ENCODE results near the gene ZNF232. TPM values are rescaled to one million over a fixed set of nuclear protein-coding genes. Genes with fewer than 3 reads are reported as not detected.
"Not testable (repeated sequence)": the region's sequence is repeated elsewhere in the genome, so short reads cannot be mapped to it uniquely, and the experiment has no call there.

Gene ZNF232
- total RNA-seq = 2.6 TPM
- long read RNA-seq, partial matches to known transcripts = 1 of 9 reads
- long read RNA-seq, other reads (novel, unspliced or antisense) = 4 of 9 reads

DNA sequence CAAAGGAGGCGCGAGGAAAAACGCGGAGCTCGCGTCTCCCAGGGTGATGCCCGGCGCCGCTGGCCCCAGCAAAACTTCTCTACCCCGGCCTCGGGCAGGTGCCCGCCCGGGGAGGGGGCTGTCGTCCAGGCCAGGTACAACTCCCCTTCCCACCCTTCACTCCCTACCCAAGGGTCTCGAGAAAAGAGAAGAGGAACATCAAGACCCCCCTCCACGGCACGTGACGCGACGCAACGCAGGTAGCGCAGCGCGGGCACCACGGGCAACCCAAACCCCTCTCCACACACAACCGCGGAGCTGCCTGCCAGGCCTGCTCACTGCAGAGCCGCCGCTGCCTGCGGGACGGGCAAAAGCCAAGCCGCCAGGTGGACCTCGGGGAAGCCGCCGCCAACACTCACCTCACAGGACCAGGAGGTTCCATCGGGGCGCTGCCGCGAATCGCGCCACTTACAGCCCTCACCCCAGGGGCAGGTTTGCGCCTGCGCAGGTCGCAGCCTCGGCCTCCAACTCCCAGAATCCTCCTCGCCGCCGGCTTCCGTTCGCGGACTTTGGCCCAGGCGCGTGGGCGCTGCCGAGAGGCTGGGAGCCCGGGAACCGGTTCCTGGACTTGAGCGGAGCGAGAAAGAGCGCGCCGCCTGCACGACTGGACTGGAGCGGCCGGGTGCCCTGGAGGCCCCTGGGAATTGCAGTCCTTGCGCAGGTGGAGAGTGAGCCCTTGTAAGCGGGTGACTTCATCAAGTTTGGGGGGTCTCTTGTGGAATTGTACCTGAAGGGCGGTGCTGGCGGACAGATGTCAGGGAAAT, at the start of gene ZNF232:
Gene ZNF232 (minus strand): TSS at position 477 of the 803 bp plus-strand sequence. CDS start 56 bp downstream, at position 421.
- ATAC-seq = peak; percentile 97
- intact Hi-C loops (cut with micrococcal nuclease) = no loop called here
- DNase-seq = peak; percentile 97

DNA sequence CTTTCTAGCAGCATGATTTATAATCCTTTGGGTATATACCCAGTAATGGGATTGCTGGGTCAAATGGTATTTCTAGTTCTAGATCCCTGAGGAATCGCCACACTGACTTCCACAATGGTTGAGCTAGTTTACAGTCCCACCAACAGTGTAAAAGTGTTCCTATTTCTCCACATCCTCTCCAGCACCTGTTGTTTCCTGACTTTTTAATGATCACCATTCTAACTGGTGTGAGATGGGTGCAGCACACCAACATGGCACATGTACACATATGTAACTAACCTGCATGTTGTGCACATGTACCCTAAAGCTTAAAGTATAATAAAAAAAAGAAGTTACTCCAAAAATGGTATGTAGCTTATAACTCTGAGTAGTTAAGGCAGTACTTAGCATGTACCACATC, 49.0 kb upstream of the ZNF232 start:
- intact Hi-C loops (cut with micrococcal nuclease); DNase-seq; ATAC-seq: not testable (repeated sequence)

DNA sequence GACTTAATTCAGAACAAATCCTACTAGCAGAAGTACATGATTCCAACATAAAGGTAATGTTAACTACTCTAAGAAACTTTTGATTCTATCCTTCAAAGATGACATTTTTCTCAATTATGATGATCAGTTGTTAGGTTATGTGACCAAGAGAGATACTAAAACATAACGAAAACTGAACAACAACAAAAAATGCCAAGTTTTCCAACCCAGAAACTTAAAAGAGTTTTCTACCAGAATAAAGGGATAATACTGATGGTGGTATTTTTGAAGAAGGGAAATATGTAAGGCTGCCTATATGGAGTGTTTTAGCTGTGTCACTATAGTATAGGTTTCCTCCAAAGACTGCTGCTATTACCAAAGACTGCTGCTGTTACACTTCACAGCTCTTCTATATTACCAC, 34.4 kb upstream of the ZNF232 start:
- intact Hi-C loops (cut with micrococcal nuclease); DNase-seq; ATAC-seq: not testable (repeated sequence)

- intact Hi-C loops (cut with micrococcal nuclease); DNase-seq; ATAC-seq: not testable (repeated sequence)
Measured at GRCh38 chr17:5142877-5143276, 31.2 kb upstream of the ZNF232 start.

- no peak for ATAC-seq
- intact Hi-C loops (cut with micrococcal nuclease) = no loop called here
Measured at GRCh38 chr17:5139458-5139732, 27.7 kb upstream of the ZNF232 start.

GRCh38 chr17:5138616-5139457, 27.2 kb upstream of the ZNF232 start:
- intact Hi-C loops (cut with micrococcal nuclease) = no loop called here
- DNase-seq = no peak
- no peak for ATAC-seq

More at GRCh38 chr17:5139458-5139732, 27.7 kb upstream of the ZNF232 start:
- DNase-seq = no peak

- intact Hi-C loops (cut with micrococcal nuclease); DNase-seq; ATAC-seq: not testable (repeated sequence)
Measured at GRCh38 chr17:5138198-5138544, 26.5 kb upstream of the ZNF232 start.

- intact Hi-C loops (cut with micrococcal nuclease); DNase-seq; ATAC-seq: not testable (repeated sequence)
Measured at GRCh38 chr17:5137511-5138197, 26.0 kb upstream of the ZNF232 start.

GRCh38 chr17:5136580-5137412, 25.1 kb upstream of the ZNF232 start:
- ATAC-seq; intact Hi-C loops (cut with micrococcal nuclease); DNase-seq: not testable (repeated sequence)

DNA sequence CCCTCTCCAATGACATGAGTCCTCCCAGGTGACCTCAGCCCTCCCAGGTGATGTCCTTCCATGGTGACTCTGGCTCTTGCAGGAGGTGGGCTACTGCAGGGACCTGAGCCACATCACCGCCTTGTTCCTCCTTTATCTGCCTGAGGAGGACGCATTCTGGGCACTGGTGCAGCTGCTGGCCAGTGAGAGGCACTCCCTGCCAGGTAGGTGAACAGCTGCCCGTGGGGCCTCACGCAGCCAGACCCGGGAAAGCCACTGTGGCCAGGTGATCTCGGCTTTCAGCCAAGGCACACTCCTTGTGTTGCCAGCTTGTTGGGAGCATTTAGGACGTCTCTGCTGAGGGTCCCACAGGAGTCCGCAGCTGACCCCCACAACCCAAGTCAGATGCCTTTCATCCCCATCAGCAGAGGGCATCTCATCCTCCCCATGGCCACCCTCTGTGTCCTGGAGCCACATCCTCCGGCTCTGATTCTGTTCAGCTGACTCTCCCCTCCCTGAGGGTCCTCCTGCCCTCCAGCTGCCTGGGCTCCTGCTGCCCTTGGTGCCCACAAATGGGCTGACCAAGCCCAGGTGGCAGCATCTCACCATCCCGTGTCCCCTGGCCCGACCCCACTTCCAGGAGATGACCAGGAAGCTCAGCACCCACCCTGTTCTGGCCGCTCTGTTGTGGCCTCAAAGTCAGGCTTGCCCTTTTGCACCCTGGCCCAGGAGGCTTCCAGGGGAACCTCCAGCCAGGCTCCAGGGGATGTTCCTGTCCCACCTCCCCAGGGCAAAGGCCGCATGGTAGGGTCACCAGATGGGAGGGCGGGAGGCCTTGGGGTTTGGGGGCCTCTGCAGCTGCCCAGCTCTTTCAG, 24.3 kb upstream of the ZNF232 start:
- DNase-seq = no peak
- no peak for ATAC-seq
- intact Hi-C loops (cut with micrococcal nuclease) = no loop called here

DNA sequence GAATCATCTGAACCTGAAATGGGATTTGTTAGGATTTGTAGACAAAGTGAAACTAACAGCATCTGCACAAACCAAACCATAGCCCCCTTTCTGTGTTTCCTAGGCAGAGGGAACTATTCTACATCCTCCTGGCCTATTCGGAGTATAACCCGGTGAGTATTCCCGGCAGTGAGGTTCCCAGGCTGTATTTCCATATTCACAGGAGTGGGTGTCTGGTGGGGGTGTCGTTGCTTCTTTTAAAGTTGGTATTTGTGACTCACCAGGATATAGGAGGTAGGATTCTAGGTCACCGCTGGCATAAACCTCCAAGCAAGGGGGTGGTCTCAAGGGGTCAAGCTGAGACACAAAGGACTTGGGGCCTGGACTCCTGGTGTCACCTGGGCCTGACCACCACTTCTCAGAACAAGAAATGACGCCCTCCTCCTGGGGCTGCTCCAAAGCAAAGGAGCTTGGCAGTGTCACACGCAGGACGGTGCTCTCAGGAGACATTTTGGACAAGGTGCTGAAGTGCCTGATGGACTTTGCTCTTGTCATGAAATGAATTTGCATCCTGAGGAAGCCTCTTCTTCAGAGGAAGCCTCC, 23.5 kb upstream of the ZNF232 start:
- ATAC-seq; DNase-seq; intact Hi-C loops (cut with micrococcal nuclease): not testable (repeated sequence)

- ATAC-seq; intact Hi-C loops (cut with micrococcal nuclease); DNase-seq: not testable (repeated sequence)
Measured at GRCh38 chr17:5134571-5134970, 22.9 kb upstream of the ZNF232 start.

- DNase-seq; ATAC-seq; intact Hi-C loops (cut with micrococcal nuclease): not testable (repeated sequence)
Measured at GRCh38 chr17:5133961-5134360, 22.3 kb upstream of the ZNF232 start.

DNA sequence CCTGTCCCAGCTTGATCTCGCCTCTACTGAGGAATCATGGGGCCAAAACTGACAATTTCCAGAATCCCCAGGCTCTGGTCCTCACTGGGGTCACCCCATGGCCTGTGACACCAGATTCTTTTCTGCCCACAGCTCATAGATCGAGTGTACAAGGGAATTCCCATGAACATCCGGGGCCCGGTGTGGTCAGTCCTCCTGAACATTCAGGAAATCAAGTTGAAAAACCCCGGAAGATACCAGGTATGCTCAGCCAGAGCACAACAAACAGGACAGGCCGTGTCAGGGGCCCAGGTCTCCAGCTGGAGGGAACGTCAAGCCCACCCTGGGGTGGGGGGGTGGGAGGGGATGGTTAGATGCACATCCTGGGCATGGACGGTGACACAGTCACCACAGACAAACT, 21.6 kb upstream of the ZNF232 start:
- ATAC-seq (no peak), DNase-seq (no peak)
- intact Hi-C loops (cut with micrococcal nuclease) = no loop called here

DNA sequence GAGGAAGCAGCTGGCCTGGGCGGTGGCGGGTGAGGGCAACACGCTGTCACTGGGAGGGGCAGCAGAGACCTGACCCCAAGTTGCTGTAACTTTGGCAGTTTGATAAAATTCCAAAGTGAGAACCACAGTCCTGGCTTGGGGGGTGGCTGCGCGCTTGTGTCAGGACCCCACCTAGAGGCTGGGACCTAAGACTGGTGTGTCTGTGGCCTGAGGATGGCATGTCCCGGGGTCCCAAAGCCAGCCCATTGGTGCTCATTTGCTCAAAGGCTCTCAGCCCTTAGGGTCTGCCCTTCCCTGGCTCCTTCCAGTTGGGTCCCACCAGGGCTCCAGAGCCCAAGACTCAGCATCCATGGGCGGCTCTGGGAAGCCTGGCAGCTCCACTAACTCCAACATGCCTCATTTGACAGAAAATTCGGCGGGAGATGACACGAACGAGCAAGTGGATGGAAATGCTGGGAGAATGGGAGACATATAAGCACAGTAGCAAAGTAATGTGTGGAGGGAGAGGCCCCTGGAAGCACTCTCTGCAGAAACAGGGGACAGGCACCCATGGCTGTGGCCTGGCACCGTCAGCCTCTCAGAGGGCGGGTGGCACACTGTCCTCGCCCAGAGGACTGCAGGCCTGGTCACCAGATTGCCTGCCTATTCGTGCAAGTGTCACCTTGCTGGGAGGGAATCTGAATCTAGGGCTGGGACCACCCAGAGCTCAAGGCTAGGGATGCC, 21.0 kb upstream of the ZNF232 start:
- DNase-seq; intact Hi-C loops (cut with micrococcal nuclease): not testable (repeated sequence)

GRCh38 chr17:5131799-5132502, 20.3 kb upstream of the ZNF232 start:
- DNase-seq; ATAC-seq; intact Hi-C loops (cut with micrococcal nuclease): not testable (repeated sequence)

More for the DNA sequence above, 21.0 kb upstream of the ZNF232 start:
- not testable (repeated sequence) for ATAC-seq
